Liver (tissue), 9 donors: Measurements from ENCODE around the gene LZIC. TPM values are rescaled to one million over a fixed set of nuclear protein-coding genes. Genes with fewer than 3 reads are reported as not detected.

Experiments
- DNase-seq: peaks from one replicate; pipeline ENCODE4 v3.0.0-alpha.2; 2017; ENCODE audit warnings: low spot score
- H3K27ac ChIP-seq, 2 donors: one replicate each; pipeline ENCODE4 v1.7.0; 2013; ENCODE audit warnings: inconsistent platforms in 2 of 2, low read length in 2 of 2, control low read depth in 1 of 2, low read depth in 1 of 2, mild to moderate bottlenecking in 1 of 2
- H3K27me3 ChIP-seq, 4 donors: one replicate each; pipeline versions ENCODE4 v1.6.1 to v1.7.0; 2013; ENCODE audit warnings: low read length in 3 of 4, inconsistent platforms in 1 of 4, mild to moderate bottlenecking in 1 of 4, moderate library complexity in 1 of 4; ENCODE audit not compliant: control insufficient read depth in 4 of 4, insufficient read depth in 4 of 4
- H3K36me3 ChIP-seq, 4 donors: one replicate each; pipeline versions ENCODE4 v1.6.1 to v1.7.0; 2013; ENCODE audit warnings: low read length in 3 of 4, mild to moderate bottlenecking in 3 of 4, low read depth in 1 of 4, moderate library complexity in 1 of 4; ENCODE audit not compliant: control insufficient read depth in 4 of 4, insufficient read depth in 3 of 4
- H3K4me1 ChIP-seq, 4 donors: one replicate each; pipeline versions ENCODE4 v1.6.1 to v1.7.0; 2013; ENCODE audit warnings: low read length in 3 of 4, mild to moderate bottlenecking in 3 of 4, moderate library complexity in 1 of 4; ENCODE audit not compliant: control insufficient read depth in 4 of 4, insufficient read depth in 4 of 4
- H3K4me3 ChIP-seq, 3 donors: one replicate each; pipeline versions ENCODE4 v1.6.1 to v1.7.0; 2013; ENCODE audit warnings: low read length in 3 of 3, control low read depth in 1 of 3, low read depth in 1 of 3, mild to moderate bottlenecking in 1 of 3
- H3K9ac ChIP-seq, 2 donors: one replicate each; pipeline ENCODE4 v1.7.0; 2013; ENCODE audit warnings: low read length in 2 of 2, mild to moderate bottlenecking in 2 of 2, moderate library complexity in 2 of 2, control low read depth in 1 of 2, low read depth in 1 of 2
- H3K9me3 ChIP-seq, 4 donors: one replicate each; pipeline versions ENCODE4 v1.6.1 to v1.7.0; 2013; ENCODE audit warnings: low read length in 3 of 4; ENCODE audit not compliant: control insufficient read depth in 4 of 4
- EGR1 ChIP-seq, 2 donors: IDR thresholded peaks; 2 replicates each; pipeline ENCODE4 v1.6.1; 2016 to 2018; ENCODE audit warnings: antibody characterized with exemption in 2 of 2, low read depth in 2 of 2
- FOXA1 ChIP-seq: IDR thresholded peaks from 2 replicates; pipeline ENCODE4 v1.6.1; 2016; ENCODE audit warnings: antibody characterized with exemption
- FOXA2 ChIP-seq: IDR thresholded peaks from 2 replicates; pipeline ENCODE4 v1.6.1; 2016; ENCODE audit warnings: antibody characterized with exemption
- GABPA ChIP-seq, 2 donors: IDR thresholded peaks in 1 of 2; conservative IDR thresholded peaks in 1 of 2; 2 replicates each; pipeline ENCODE4 v1.6.1; 2016; ENCODE audit warnings: antibody characterized with exemption in 2 of 2, mild to moderate bottlenecking in 1 of 2, moderate library complexity in 1 of 2
- HNF4A ChIP-seq, 2 donors: conservative IDR thresholded peaks; 2 replicates each; pipeline ENCODE4 v1.6.1; 2016; ENCODE audit warnings: antibody characterized with exemption in 2 of 2, mild to moderate bottlenecking in 2 of 2
- HNF4G ChIP-seq: IDR thresholded peaks from 2 replicates; pipeline ENCODE4 v1.6.1; 2016; ENCODE audit warnings: antibody characterized with exemption
- JUND ChIP-seq, 2 donors: IDR thresholded peaks; 2 replicates each; pipeline ENCODE4 v1.6.1; 2016; ENCODE audit warnings: antibody characterized with exemption in 2 of 2
- NR2F2 ChIP-seq: IDR thresholded peaks from 2 replicates; pipeline ENCODE4 v1.6.1; 2016; ENCODE audit warnings: antibody characterized with exemption
- RAD21 ChIP-seq, 2 donors: IDR thresholded peaks; 2 replicates each; pipeline ENCODE4 v1.6.1; 2016; ENCODE audit warnings: antibody characterized with exemption in 2 of 2, mild to moderate bottlenecking in 2 of 2
- RXRA ChIP-seq, 2 donors: IDR thresholded peaks; 2 replicates each; pipeline ENCODE4 v1.6.1; 2017 to 2018; ENCODE audit warnings: antibody characterized with exemption in 2 of 2, mild to moderate bottlenecking in 1 of 2
- SP1 ChIP-seq: IDR thresholded peaks from 2 replicates; pipeline ENCODE4 v1.6.1; 2018; ENCODE audit warnings: antibody characterized with exemption, mild to moderate bottlenecking
- TAF1 ChIP-seq: conservative IDR thresholded peaks from 2 replicates; pipeline ENCODE4 v1.6.1; 2016; ENCODE audit warnings: antibody characterized with exemption, mild to moderate bottlenecking
- WGBS: extraction: QIAGEN DNeasy Blood & Tissue Kit; methylation state at CpG from one replicate; pipeline ENCODE4 v1.1.7; 2013; 5-methylcytosine and 5-hydroxymethylcytosine counted together
- polyA plus RNA-seq, 2 donors: library from polyadenylated mRNA; stranded (reverse) in 1 of 2; unstranded in 1 of 2; fragments of 200-250 nt in 1 of 2; fragments of >200 nt in 1 of 2; fragmentation: Nextera tagmentation in 1 of 2; extraction: Ambion mirVana in 1 of 2; gene quantifications; one replicate each; pipeline versions ENCODE4 v1.2.1 to v1.2.3, GENCODE V29; 2013 to 2015
- total RNA-seq, 2 donors: library from RNA; depleted of rRNA; stranded (reverse); fragments of >200 nt; gene quantifications; one replicate each; pipeline ENCODE4 v1.2.3, GENCODE V29; 2014
- TF ChIP-seq, protein P1 (sequence below): IDR thresholded peaks from 2 replicates; pipeline ENCODE4 v1.6.1; 2016; ENCODE audit warnings: antibody characterized with exemption
- TF ChIP-seq, protein P2 (sequence below): IDR thresholded peaks from 2 replicates; pipeline ENCODE4 v1.6.1; 2016; ENCODE audit warnings: antibody characterized with exemption
- TF ChIP-seq, protein P3 (sequence below): fragments of 150-350 bp; IDR thresholded peaks from 2 replicates; pipeline ENCODE4 v1.5.1; 2017; ENCODE audit warnings: improper control_type of control experiment, low read depth, low read length; ENCODE audit not compliant: missing input control
- TF ChIP-seq, protein P4 (sequence below): IDR thresholded peaks from 2 replicates; pipeline ENCODE4 v1.6.1; 2016; ENCODE audit warnings: antibody characterized with exemption
- TF ChIP-seq, protein P5 (sequence below): IDR thresholded peaks from 2 replicates; pipeline ENCODE4 v1.6.1; 2016; ENCODE audit warnings: antibody characterized with exemption, mild to moderate bottlenecking
- donor health status: healthy.
- donor health status: healthy.
- donor health status: healthy.
- donor health status: healthy.
- donor health status: healthy.

LZIC gene
- total and polyA plus RNA-seq, 4 donors: 10.8 to 22.6 (median 13.8) TPM

DNA sequence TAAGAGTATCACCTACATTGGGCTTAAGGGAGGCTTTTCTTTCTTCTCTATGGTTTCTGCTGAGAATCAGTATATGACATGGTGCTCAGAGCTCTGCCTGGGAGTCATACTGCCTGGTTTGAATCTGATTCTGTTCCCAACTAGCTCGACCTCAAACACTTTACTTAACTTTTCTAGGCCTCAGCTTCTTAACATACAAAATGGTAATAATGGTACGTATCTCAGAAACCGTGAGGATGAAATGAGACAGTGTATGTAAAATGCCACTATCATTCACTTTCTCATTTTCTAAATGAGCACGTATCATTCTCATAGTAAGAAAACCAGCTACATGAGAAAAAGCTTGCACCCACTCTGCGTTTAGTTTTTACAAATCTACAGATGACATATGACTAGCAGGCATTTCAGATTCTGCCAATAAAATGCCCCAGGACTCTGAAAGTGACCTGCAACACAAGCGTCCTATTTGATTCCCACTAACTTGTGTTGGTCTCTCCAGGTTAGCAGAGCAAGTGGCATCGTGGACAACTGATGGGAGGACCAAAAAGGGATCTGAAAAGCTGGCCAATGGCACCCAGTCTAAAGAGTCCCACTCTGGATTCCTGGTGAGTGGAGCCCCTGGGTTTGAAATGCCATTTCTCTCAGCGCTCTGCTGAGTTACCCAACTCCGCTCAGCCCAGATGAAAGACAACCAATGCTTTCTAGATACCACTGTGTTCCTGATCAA is 39.2 kb downstream of the LZIC start:
- no peak for DNase-seq
- H3K4me1 ChIP-seq: peaks cover 9 to 31% (median 26%) of the 10 kb centered on the region in 4 donors

DNA sequence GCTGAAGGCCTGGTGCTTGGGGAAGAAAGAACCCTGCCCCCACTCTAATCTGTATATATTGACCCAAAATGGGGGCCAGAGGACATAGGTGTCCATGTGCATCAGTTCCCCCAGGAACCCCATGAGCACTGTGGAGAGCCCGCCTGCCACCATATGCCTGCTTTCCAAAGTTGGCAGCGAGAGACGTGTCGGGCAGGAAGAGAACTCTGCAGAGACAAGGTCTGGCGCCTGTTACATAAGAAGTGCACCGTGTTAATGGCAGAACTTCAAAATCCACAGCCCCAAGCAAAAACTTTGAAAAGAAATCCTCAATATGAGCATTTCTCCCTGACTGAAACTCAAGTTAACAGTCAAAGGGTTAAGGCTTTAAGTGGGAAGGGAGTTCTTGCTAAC is 41.1 kb downstream of the LZIC start:
- DNase-seq: no peak
- Histone ChIP-seq H3K27me3 (no peaks in the 10 kb centered on the region), H3K9ac (no peak overlapping the region), H3K9me3 (no peaks in the 10 kb centered on the region), H3K4me1 (peaks cover 9 to 27% (median 25%) of the 10 kb centered on the region in 4 donors), H3K4me3 (no peak overlapping the region), H3K36me3 (no peaks in the 10 kb centered on the region), H3K27ac (no peak overlapping the region)
- 55% methylated on average over 6 of the region's 6 CpGs for WGBS
- no peak for TF ChIP-seq TAF1
- no peak for TF ChIP-seq EGR1 (IDR thresholded peaks at IDR 0.05; ENCODE audit: low read depth in 2 of 2)
- TF ChIP-seq, protein P1, sequence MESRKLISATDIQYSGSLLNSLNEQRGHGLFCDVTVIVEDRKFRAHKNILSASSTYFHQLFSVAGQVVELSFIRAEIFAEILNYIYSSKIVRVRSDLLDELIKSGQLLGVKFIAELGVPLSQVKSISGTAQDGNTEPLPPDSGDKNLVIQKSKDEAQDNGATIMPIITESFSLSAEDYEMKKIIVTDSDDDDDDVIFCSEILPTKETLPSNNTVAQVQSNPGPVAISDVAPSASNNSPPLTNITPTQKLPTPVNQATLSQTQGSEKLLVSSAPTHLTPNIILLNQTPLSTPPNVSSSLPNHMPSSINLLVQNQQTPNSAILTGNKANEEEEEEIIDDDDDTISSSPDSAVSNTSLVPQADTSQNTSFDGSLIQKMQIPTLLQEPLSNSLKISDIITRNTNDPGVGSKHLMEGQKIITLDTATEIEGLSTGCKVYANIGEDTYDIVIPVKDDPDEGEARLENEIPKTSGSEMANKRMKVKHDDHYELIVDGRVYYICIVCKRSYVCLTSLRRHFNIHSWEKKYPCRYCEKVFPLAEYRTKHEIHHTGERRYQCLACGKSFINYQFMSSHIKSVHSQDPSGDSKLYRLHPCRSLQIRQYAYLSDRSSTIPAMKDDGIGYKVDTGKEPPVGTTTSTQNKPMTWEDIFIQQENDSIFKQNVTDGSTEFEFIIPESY: no peak
- no peak for TF ChIP-seq RAD21 (IDR thresholded peaks at IDR 0.05)
- no peak for TF ChIP-seq FOXA1
- TF ChIP-seq HNF4G: no peak
- TF ChIP-seq, protein P2, sequence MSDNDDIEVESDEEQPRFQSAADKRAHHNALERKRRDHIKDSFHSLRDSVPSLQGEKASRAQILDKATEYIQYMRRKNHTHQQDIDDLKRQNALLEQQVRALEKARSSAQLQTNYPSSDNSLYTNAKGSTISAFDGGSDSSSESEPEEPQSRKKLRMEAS: no peak
- no peak for TF ChIP-seq NR2F2
- no peak for TF ChIP-seq JUND (IDR thresholded peaks at IDR 0.05)
- no peak for TF ChIP-seq GABPA (IDR thresholded peaks at IDR 0.05 in 1 of 2, conservative IDR thresholded peaks at IDR 0.05 in 1 of 2)
- TF ChIP-seq, protein P3, sequence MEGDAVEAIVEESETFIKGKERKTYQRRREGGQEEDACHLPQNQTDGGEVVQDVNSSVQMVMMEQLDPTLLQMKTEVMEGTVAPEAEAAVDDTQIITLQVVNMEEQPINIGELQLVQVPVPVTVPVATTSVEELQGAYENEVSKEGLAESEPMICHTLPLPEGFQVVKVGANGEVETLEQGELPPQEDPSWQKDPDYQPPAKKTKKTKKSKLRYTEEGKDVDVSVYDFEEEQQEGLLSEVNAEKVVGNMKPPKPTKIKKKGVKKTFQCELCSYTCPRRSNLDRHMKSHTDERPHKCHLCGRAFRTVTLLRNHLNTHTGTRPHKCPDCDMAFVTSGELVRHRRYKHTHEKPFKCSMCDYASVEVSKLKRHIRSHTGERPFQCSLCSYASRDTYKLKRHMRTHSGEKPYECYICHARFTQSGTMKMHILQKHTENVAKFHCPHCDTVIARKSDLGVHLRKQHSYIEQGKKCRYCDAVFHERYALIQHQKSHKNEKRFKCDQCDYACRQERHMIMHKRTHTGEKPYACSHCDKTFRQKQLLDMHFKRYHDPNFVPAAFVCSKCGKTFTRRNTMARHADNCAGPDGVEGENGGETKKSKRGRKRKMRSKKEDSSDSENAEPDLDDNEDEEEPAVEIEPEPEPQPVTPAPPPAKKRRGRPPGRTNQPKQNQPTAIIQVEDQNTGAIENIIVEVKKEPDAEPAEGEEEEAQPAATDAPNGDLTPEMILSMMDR: no peak
- TF ChIP-seq FOXA2: no peak
- TF ChIP-seq SP1: no peak
- TF ChIP-seq HNF4A (conservative IDR thresholded peaks at IDR 0.05): no peak
- TF ChIP-seq, protein P4, sequence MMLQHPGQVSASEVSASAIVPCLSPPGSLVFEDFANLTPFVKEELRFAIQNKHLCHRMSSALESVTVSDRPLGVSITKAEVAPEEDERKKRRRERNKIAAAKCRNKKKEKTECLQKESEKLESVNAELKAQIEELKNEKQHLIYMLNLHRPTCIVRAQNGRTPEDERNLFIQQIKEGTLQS: no peak
- TF ChIP-seq RXRA (IDR thresholded peaks at IDR 0.05): no peak
- TF ChIP-seq, protein P5, sequence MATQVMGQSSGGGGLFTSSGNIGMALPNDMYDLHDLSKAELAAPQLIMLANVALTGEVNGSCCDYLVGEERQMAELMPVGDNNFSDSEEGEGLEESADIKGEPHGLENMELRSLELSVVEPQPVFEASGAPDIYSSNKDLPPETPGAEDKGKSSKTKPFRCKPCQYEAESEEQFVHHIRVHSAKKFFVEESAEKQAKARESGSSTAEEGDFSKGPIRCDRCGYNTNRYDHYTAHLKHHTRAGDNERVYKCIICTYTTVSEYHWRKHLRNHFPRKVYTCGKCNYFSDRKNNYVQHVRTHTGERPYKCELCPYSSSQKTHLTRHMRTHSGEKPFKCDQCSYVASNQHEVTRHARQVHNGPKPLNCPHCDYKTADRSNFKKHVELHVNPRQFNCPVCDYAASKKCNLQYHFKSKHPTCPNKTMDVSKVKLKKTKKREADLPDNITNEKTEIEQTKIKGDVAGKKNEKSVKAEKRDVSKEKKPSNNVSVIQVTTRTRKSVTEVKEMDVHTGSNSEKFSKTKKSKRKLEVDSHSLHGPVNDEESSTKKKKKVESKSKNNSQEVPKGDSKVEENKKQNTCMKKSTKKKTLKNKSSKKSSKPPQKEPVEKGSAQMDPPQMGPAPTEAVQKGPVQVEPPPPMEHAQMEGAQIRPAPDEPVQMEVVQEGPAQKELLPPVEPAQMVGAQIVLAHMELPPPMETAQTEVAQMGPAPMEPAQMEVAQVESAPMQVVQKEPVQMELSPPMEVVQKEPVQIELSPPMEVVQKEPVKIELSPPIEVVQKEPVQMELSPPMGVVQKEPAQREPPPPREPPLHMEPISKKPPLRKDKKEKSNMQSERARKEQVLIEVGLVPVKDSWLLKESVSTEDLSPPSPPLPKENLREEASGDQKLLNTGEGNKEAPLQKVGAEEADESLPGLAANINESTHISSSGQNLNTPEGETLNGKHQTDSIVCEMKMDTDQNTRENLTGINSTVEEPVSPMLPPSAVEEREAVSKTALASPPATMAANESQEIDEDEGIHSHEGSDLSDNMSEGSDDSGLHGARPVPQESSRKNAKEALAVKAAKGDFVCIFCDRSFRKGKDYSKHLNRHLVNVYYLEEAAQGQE: no peak

More for the DNA sequence above, 39.2 kb downstream of the LZIC start:
- H3K27me3 ChIP-seq: no peaks in the 10 kb centered on the region
- no peak overlapping the region for H3K27ac ChIP-seq
- no peaks in the 10 kb centered on the region for H3K9me3 ChIP-seq
- WGBS: 93% methylated on average over 9 of the region's 9 CpGs
- H3K4me3 ChIP-seq: no peak overlapping the region
- no peaks in the 10 kb centered on the region for H3K36me3 ChIP-seq
- no peak overlapping the region for H3K9ac ChIP-seq
- TF ChIP-seq, protein P2: no peak
- no peak for TF ChIP-seq NR2F2
- TF ChIP-seq EGR1 (IDR thresholded peaks at IDR 0.05; ENCODE audit: low read depth in 2 of 2): no peak
- no peak for TF ChIP-seq FOXA1
